ENCODE results near the gene FKBP10. TPM values are rescaled to one million over a fixed set of nuclear protein-coding genes. Genes with fewer than 3 reads are reported as not detected.
"Not testable (repeated sequence)": the region's sequence is repeated elsewhere in the genome, so short reads cannot be mapped to it uniquely, and the experiment has no call there.

FKBP10 gene
- total RNA-seq, 1 donor from 2014 or later, result 249 TPM

DNA sequence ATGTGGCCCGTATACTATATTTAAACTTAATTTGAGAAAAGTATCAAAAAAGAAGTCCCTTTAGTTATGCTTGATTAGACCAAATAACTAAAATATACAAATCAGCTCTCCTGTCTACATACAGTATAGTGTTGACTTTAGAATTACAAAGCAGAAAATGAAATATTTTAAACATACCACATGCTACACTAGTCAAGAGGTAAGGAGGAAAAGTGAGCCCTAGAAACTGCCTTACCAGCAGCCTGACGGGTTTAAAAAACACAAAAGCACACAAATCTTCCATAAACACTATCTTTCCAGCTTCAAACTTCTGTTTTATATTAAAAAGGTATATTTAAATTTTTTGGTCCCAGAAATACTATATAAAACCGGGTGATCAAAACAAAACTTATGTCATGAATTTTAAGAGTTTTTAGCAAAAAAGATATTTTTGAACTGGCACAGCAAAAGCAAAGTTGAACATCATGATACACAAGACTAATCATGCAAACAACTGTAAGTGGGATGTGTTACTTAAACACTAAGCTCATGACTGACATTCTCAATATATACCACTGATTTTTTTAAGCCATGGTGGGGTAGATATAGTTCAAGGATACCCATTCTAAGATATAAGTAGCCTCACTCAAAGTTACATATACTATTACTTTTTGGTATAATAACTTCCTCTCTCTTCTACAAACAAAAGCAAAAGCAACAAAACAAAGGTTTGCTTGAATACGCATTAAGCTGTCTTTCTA lies 36.6 kb downstream of the FKBP10 start:
- Mint-ChIP-seq H3K36me3 (no peaks in the 10 kb centered on the region), H3K9me3 (no peaks in the 10 kb centered on the region), H3K27me3 (no peaks in the 10 kb centered on the region), H3K27ac (no peak overlapping the region), H3K4me3 (no peak overlapping the region), H3K4me1 (ENCODE audit: unreplicated experiment) (no peaks in the 10 kb centered on the region)
- TF ChIP-seq, protein P1, sequence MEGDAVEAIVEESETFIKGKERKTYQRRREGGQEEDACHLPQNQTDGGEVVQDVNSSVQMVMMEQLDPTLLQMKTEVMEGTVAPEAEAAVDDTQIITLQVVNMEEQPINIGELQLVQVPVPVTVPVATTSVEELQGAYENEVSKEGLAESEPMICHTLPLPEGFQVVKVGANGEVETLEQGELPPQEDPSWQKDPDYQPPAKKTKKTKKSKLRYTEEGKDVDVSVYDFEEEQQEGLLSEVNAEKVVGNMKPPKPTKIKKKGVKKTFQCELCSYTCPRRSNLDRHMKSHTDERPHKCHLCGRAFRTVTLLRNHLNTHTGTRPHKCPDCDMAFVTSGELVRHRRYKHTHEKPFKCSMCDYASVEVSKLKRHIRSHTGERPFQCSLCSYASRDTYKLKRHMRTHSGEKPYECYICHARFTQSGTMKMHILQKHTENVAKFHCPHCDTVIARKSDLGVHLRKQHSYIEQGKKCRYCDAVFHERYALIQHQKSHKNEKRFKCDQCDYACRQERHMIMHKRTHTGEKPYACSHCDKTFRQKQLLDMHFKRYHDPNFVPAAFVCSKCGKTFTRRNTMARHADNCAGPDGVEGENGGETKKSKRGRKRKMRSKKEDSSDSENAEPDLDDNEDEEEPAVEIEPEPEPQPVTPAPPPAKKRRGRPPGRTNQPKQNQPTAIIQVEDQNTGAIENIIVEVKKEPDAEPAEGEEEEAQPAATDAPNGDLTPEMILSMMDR (conservative IDR thresholded peaks at IDR 0.05), result no peak
- no peak for DNase-seq (ENCODE audit: extremely low spot score, unreplicated experiment)

DNA sequence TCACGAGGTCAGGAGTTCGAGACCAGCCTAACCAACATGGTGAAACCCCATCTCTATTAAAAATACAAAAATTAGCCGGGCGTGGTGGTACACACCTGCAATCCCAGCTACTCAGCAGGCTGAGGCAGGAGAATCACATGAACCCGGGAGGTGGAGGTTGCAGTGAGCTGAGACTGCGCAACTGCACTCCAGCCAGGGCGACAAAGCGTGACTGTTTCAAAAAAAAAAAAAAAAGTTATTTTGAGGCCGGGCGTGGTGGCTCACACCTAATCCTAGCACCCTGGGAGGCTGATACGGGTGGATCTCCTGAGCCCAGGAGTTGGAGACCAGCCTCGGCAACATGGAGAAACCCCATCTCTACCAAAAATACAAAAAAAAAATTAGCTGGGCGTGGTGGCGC lies 38.6 kb downstream of the FKBP10 start:
- not testable (repeated sequence) for H3K36me3 Mint-ChIP-seq; DNase-seq (ENCODE audit: extremely low spot score, unreplicated experiment); H3K4me1 Mint-ChIP-seq (ENCODE audit: unreplicated experiment); H3K4me3 Mint-ChIP-seq; H3K27ac Mint-ChIP-seq; H3K27me3 Mint-ChIP-seq; H3K9me3 Mint-ChIP-seq

DNA sequence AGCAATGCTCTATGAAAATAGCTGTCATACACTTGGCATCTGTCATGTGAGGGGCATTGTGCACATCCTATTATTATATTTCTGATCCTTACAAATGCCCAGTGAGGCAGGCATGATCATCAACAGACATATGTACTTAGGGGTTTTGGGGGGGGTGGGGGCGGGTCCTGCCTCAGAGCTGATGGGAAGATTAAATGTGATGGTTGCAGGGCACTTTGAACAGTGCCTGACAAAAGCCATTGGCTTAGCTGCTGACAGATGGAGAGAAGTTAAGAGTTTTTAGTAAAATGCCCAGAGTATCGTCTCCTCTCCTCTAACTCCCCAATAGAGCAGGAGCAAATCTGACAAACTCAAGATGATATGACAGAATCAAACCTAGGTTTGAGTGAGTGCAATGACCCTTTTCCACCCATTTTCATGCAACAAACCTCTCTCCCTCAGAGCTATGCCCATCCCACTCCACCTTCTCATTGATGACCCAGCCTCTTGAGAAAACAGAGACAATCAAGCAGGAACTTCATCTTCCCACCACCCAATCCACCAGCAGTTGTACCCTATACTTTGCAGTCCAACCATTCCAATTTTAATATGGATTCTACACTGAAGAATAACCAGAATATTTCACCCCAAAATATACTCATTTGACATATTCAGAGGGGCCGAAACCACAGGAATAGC lies 47.6 kb downstream of the FKBP10 start:
- H3K4me1 Mint-ChIP-seq (ENCODE audit: unreplicated experiment), result peaks cover 19% of the 10 kb centered on the region
- H3K4me3 Mint-ChIP-seq, result no peak overlapping the region
- no peak for DNase-seq (ENCODE audit: extremely low spot score, unreplicated experiment)
- no peaks in the 10 kb centered on the region for H3K27me3 Mint-ChIP-seq
- H3K27ac Mint-ChIP-seq, result no peak overlapping the region
- TF ChIP-seq, protein P1 (conservative IDR thresholded peaks at IDR 0.05), result no peak
- no peaks in the 10 kb centered on the region for H3K9me3 Mint-ChIP-seq
- H3K36me3 Mint-ChIP-seq, result no peaks in the 10 kb centered on the region

DNA sequence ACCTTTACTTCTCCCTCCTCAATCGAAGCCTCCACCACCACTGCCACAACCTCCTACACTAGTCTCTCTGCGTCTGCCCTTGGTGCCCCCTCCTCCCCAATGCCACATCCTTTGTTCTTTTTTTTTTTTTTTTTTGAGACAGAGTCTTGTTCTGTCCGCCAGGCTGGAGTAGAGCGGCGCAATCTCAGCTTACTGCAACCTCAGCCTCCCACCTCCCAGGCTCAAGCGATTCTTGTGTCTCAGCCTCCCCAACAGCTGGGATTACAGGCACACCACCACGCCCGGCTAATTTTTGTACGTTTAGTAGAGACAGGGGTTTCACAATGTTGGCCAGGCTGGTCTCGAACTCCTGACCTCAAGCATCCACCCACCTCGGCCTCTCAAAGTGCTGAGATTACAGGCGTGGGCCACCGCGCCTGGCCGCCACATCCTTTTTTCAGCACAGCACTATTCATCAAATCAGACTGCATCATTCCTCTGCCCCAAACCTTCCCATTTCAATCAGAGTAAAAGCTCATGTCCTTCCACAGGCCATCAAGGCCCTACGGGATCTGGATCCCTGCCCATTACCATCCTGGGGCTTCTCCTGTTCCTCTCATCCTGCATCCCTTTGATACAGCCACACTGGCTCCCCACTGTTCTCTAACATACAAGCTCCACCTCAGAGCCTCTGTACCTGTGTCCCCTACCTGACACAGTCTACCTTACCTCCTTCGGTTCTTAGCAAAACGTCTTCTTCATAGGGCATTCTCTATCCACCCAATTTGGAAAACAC lies 50.5 kb downstream of the FKBP10 start:
- no peaks in the 10 kb centered on the region for H3K27me3 Mint-ChIP-seq
- no peaks in the 10 kb centered on the region for H3K9me3 Mint-ChIP-seq
- no peak overlapping the region for H3K4me3 Mint-ChIP-seq
- peaks cover 19% of the 10 kb centered on the region for H3K4me1 Mint-ChIP-seq (ENCODE audit: unreplicated experiment)
- no peak for DNase-seq (ENCODE audit: extremely low spot score, unreplicated experiment)
- TF ChIP-seq, protein P1 (conservative IDR thresholded peaks at IDR 0.05), result no peak
- no peak overlapping the region for H3K27ac Mint-ChIP-seq
- H3K36me3 Mint-ChIP-seq, result no peaks in the 10 kb centered on the region

DNA sequence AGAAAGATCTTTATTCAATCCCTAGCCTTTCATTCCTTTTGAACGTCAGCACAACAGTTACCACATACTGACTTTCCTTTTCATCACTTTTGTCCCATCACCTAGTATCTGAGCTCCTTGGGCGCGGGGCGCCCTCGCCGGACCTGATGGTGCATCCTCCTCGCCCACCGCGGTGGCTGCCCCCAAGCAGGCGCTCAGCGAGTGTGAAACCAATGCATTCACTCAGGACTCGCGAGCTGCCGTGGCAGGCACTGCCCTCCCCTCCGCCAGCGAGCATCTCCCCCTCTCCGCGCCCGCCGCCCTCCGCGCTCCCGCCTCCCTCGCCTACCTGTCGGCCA lies 51.7 kb downstream of the FKBP10 start:
- Mint-ChIP-seq H3K27ac (no peak overlapping the region), H3K4me3 (no peak overlapping the region), H3K36me3 (peaks cover 7% of the 10 kb centered on the region), H3K9me3 (no peaks in the 10 kb centered on the region), H3K4me1 (ENCODE audit: unreplicated experiment) (peaks cover 19% of the 10 kb centered on the region), H3K27me3 (no peaks in the 10 kb centered on the region)
- no peak for DNase-seq (ENCODE audit: extremely low spot score, unreplicated experiment)
- TF ChIP-seq, protein P1 (conservative IDR thresholded peaks at IDR 0.05), result no peak
